NAMALWA (cell line): ENCODE measurements around the gene PRCP.

ENCODE experiments used
- DNase-seq: peaks from one replicate; pipeline ENCODE4 v3.0.0-alpha.2; 2015; ENCODE audit warnings: low spot score

PRCP gene

DNA sequence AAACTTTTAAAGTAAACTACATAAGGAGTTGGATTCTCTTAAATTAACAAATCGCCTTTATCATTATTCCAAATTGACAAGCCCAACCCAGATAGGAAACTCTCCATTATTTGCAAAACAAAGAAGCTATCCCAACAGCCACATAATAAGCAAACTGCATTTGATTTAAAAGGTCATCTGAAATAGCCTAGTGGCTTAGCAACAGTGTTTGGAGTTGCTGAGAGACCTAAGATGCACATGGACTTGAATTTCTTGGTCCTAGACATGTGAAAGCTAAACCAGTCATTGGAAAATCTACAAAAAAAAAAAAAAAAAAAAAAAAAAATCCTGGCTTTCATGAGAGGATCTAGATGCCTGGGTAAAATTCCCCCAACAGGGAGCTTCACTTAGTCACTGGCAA lies 69.5 kb downstream of the PRCP start:
- no peak for DNase-seq

DNA sequence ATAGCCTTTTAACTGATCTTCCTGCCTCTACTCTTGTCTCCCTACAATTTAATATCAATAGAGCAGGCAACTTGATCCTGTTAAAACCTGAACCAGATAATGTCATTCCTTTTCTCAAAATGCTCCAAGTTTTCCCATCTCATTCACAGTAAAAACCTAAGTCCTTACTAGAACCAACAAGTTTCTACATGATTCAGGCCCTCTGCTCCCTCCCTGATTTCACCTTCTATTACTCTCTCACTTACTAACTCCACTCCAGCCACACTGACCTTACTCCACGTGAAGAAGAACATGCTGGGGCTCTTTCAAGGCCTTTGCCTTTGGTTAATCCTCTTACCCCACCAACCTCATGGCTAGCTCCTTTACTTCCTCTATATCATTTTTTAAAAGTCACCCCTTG lies 71.1 kb downstream of the PRCP start:
- DNase-seq = no peak

DNA sequence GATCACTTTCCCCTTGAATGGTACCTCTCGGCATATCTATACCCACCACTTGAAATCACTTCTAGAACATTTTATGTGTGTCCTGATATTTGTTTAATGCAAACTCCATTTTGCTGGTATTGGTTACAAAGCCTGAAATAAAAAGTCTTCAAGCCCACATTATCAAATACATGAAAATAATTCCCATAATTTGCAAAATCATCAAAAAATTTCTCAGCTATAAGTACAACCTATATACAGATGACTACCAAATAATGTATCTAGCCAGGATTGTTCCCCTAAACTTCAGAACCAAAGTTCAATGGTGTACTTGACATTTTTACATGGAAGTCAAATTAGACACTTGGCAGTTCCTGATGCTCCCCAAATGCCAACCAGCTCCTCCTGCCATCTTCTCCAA lies 71.8 kb downstream of the PRCP start:
- no peak for DNase-seq

DNA sequence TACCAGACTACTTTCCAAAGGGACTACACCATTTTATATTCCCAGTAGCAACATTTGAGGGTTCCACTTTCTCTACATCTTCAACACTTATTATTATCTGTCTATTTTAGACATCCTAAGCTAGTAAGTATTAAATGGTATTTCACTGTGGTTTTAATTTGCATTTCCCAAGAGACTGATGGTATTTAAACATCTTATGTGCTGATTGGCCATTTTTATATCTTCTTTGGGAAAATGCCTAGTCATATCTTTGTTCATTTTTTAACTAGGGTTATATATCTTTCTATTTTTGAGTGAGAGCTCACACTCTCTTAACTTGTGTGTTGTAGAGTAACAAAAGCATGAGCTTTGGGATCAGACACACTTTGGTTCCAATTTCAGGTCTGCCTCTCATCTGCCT lies 73.7 kb downstream of the PRCP start:
- no peak for DNase-seq

DNA sequence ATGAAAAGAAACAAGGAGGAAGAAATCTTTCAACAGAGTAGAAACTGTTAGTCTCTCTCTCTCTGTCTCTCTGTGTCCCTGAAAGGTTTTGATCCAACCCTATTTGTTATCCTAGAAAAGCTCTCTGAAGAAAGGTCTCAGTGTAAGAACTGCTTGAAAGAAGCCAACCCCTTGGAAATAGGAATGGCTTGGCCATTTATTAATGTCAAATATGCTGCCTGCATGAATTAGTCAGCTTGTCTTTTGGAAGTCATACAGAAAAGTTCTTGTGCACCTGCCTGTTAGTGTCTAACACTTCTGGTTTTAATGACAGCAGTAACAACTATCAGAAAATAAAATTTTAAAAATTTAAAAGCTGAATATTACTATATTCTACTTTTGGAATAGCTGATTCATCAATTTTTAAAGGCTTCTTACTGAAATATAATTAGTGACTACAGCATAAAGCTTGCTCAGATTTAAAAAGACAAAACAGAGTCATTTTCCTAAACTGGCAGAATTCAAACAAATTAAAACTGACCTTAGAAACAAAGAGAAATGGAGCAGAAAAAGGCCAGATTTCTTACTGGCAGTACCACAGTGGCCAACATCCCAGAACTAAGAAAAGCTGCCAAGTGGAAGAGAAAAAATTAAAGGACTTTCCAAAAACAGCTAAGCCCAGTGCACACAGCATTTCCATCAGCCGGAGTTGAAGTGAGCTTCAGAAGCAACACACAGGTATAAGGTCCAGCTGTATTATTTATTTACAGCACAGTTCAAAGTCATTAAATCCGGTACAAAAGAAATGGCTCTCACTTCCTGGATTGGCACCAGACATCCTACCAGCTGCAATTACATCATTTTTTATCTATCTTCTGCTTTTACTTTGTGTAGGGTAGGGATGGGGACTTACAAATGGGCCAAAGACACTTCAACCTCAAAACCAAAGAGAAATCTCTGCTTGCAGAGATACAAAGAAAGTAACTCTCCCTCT lies 76.3 kb downstream of the PRCP start:
- DNase-seq = peak; percentile 19

DNA sequence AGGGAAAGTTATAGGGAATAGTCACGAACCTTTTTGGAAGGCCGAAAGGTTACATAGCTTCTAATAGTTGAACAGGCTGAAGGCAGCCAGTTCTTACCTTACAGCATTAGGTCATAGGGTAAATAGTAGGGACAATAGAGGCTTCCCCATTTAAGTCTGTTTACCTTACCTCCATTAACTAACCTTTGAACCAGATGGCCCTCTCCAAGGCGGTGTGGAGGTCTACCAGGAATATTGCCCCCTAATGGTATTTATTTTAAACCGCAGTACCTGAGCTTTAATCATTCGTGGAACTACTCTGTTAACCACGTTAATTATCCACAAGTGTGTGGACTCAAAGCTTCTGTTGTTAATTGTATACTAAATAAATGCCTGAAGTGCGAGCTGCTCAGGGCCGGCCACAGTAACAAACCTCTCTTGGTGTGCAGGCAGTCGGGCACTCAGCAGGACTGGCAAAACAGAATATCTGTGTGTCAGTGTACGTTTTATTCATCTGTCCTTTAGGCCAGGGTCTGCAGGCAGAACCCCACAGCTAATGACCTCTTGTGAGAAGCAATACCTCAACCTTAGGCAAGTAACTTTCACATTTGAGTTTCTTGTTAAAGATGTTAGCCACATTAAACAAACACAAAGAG lies 81.7 kb downstream of the PRCP start:
- DNase-seq = no peak

DNA sequence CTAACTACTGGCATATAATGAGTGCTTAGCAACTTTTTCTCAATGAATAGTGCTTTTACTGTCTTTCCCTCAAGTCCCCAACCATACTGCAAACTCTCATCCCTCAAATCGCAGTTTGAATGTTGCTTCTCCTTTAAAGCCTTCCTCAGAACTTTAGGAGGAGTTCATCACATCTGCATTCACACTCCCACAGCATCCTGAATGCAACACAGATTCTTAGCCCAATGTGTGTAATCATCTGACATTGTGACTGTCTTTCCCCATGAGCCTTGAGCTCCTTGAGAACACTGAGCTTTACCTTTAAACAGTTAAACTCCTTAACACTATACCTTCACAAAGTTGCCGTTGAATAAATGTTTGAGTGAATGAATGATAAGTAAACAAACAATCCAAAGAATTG lies 84.8 kb downstream of the PRCP start:
- DNase-seq = no peak

DNA sequence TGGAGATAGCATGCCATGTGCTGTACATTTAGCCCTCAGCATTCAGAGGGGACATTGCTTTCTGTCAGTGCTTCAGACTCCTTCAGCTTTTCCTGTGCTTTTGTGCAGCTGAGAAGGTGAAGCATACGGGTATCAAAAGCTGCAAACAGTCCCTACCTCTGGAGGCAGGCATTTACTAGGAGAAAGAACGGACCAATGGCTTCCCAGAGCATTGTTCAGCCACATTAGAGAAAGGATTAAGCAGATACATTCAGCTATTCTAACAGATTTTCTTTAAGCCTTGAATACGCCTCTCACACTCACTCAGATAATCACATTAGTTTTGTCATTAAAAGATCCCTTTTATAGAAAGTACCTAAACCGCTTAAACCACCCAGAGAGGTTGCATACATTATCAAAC lies 85.9 kb downstream of the PRCP start:
- no peak for DNase-seq

DNA sequence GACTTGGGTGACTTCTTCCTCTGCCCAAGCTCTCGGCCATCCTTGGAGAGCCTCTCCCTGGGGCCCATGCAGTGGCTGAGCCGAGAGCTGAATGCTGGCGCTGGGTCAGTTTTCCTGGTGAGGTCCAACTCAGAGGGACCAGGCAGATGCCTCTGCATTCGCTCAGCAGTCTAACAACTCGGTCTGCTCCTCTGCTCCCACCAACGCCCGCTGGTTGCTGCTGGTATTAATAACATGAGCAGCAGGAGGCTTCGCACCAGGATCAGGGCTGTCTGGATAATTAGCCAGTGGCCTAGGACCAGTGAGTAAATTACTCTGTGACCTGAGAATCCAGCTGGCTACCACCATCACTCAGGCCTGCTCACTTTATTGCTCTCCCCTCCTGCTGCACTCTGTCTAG lies 88.9 kb downstream of the PRCP start:
- no peak for DNase-seq

DNA sequence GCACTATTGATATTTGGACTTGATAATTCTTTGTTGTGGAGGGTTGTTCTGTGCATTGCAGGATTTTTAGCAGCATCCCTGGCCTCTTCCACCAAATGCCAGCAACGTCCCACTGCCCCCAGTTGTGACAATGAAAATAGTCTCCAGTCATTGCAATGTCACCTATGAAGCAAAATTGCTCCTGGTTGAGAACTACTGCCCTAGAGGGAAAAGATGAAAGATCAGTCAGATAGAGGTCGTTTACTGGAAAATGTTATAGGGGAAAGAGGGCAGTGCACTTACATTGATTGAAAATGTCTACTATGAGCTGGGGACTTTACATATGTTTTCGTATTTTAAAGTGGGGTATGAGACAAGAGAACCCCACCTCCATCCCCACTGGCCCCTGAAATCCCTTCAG lies 89.5 kb downstream of the PRCP start:
- no peak for DNase-seq

DNA sequence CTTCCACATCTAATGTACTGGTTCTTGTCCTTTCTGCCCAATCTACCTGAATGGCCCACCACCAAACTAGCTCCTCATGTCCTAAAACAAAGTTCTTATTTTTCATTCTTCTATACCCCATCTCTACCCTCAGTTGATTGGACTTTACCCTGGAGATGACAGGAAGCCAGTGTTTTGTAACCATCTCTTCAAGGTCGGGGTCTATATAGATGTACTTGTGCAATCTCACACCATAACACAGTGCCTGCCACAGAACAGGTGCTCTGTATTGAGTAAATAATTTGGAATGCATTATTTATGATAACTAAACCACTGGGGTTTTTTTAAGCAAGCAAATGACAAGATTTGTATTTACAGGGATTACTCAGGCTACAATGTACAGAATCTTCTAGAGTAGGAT lies 89.9 kb downstream of the PRCP start:
- DNase-seq = no peak

DNA sequence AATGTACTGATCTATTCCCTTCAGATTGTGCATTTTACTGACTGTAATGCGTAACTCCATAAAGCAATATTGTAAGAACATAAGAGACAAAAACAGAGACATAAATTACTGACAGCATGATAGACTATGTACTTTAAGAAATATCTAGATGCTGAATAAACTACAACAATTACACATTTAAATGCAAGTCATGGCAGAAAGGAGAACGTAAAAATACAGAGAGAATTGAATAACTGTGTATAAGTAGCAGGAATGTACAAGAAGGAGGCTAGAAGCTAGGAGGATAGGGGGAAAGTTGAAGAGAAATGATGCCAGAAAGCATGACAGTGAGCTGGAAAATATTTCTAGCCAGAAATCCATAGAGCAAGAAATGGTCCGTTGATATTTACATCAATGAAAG lies 92.6 kb downstream of the PRCP start:
- DNase-seq = no peak

DNA sequence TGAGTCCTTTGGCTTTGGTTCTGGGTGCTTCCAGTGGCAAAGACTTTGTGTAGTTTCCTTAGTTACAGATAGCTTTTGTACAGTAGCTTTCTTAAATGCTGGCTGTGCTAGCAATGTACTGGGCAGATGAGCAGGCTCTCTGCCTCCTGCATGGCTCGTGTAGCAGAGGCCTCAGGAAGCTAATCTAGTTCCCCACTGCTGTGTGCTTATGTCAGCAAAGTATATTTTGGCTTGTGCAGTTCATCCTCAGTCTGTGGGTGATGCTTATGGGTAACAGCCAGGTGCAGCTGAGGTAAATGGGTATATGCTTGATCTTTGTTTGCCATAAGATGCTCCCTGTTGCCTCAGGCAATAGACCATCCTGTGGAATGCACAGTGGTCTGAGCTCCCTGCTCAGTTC lies 97.5 kb downstream of the PRCP start:
- no peak for DNase-seq

DNA sequence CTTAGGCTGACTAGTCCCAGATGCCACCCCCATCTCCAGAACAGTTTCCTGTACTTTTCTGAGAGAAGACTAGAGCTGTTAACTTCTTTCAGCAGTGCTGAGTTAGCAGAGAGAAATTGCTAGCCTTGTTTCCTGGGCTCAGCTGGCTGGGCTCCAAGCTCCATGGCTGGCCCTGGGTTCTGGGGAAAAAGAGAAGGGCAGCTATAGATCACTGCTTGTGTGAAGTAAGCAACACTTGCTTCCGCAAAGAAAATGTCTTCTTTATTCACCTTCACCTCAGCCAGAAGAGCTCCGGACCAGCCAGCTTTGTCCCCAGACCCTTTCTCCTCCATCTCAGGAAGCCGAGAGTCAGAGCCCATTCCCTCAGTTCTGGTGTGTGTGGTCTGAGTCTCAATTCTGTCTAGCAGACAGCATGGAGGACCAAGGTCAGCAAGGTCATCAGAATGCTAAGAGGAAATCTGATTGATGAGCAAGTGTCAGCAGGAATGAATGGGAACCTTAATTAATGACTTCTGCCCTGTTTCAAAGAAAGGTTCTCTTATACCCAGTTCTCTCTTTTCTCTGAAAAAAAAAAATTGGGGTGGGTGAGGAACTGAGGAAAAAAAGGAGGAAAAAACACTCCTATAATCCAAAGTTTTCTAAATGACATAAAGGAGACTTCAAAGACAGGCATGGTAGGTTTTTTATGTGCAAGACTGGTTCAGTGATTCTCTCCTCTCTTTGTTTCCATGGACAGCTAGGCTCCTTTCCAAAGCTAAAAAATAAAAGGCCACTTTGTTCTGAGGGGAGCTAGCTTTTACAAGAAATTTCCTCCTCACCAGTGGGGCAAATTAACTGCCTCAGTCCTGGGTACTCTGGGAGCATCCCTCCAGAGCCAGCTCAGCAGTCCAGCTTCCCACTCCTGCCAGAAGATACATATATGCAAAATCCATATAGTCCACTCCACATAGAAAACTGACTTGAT lies 103.0 kb downstream of the PRCP start:
- DNase-seq = no peak

DNA sequence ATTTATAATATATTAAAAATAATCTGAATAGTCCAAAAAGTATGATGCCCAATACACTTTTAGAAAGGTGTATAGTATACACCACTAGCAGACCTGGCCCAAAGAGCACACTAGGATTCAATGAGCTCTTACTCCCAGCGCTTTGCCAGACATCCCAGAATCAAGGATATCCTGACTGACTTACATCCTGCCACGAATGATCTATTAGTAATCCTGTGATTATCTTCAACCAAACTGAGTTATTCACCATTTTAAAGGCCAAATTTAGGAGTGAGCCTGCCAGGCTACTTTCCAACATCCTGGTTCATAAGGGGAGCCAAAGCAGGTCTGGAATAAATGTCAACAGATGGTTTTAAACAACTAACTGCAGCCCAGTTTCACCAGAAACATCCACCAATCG lies 105.7 kb downstream of the PRCP start:
- DNase-seq = no peak

DNA sequence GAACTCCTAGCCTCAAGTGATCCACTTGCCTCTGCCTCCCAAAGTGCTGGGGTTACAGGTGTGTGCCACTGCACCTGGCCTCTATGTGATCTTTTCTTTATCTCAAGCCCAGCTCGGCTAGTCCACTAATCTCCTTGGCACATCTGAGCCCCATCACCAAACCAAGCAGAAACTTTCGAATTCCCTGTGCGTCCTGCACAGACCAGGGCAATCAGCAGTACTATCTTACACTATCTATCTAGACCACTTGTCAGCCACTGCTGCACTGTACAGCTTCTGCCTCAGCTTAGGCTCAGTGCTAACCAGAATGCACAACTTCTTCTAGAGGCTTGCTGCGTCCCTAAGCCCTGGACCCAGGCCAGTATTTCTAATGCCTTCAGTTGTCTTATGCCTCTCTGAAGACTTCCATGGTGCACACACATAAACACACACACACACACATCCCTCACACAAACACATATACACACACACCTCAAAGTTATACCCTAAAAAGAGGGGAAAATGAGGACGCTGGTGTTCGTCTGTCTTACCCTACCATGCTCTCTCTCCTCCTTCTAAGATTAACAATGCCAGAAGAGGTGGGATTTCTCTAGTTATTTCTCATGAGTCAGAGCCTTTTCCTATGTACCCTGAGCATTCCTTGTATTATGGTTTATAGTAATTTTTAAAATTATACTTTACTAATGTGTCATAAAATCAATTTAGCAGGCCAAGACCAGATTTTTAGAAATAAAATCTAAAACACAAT lies 107.2 kb downstream of the PRCP start:
- DNase-seq = no peak

DNA sequence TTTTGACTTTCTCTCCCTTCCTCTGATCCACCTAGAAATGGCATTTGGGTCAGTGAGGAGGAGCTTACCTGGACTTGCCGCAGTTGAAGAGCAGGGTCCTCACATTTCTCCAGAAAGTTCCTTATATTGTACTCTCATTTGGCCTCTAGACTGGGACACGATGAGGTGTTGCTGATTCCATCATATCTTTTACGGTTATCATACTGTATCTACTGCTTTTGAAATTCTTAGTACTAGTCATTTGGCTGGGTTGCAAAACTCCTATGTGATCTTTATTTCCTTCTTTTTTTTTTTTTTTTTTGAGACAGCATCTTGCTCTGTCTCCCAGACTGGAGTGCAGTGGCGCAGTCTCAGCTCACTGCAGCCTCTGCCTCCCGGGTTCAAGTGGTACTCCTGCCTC lies 107.9 kb downstream of the PRCP start:
- no peak for DNase-seq

DNA sequence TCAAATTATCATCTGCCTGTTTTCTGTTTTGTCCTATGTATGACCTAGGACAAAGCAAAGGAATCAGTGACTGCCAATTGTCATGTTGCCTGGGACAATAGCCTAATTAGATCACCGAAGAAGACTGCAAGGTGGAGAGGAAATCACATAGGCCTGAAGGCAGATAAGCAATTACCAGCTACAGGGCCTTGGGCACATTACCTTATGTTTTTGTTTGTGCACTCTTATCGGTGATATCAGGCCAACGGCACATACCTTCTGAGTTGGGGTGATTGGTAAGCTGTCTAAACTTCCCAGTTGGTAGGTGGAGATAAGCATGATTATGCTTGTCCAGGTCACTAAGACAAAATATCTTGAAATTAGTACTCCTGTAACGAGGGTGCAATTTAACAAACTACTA lies 108.5 kb downstream of the PRCP start:
- DNase-seq = no peak

DNA sequence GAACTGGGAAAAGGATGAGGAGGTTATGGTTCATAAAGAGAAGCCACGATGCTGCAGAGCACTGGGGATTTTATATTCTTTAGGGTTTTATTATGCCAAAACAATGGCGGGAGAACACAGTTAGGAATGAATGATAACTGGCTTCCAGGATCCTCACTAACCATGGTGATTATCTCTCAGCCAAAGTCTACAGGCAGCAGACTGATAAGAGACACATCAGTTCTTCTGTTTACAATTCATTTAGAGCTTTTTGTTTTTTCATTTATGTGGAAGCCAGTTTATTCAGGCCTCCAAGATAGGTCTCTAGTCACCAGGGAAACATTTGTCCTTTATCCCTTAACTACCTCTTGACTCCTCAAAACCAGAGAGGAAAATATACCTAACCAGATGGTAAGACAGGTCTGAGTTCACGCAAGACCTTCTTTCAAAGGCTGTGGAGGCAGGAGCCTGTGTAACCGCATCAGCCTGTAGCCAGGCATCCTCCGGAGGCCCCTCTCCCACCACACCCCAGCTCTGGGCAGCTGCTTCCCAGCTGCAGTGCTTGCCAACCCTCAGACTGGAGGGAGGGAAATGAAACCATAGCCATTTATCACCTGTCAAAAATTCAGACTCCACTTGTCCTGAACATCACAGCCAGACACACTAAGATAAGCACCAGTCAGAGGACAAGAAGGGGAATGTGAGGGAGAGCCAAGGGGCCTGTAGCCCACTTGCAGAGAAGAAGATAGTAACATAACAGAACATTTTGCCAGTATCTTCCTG lies 109.3 kb downstream of the PRCP start:
- DNase-seq = no peak

DNA sequence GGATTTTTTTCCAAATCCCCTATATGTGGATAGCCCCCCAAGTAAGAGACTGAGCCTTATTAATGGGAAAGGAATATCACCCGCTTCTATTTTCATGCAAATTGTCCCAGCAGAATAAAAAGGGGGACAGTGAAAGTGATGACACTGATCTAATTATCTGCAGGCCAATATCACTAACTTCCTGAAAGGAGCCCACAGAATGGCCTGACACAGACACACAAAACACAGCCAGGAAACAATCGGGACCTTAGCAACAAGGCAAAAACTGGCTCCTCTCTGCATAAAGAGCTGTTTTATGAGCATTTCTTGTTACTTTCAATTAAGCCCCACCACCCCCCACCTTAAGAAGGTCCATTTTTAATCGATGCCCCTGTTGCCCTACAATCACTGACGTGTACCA lies 112.2 kb downstream of the PRCP start:
- DNase-seq = no peak

DNA sequence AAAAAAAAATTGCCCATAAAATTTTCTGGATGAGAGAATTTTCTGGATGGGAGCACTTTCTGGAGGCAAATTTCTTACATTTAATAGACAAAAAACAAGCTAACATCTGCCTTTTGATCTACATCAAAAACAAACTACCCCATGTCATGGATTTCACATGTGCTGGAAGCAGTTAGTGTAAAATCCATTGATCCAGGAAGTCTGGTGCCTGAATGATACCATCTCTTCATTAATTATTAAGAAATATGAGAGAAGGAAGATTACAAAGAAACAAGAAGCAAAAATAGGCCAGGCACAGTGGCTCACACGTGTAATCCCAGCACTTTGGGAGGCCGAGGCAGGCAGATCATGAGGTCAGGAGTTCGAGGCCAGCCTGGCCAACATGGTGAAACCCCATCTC lies 113.4 kb downstream of the PRCP start:
- no peak for DNase-seq
